ENCODE measurements around the gene OGDHL.
"Not testable (repeated sequence)": the region's sequence is repeated elsewhere in the genome, so short reads cannot be mapped to it uniquely, and the experiment has no call there.

OGDHL gene

GRCh38 chr10:49761789-49762565 lies at the start of gene OGDHL:
TSS of gene OGDHL (minus strand) at chr10:49762323. CDS start at chr10:49758592, 3,731 bp downstream.
- DNase-seq (ENCODE audit: low read depth in 1 of 2, low spot score in 1 of 2) = no peak

- no peak for DNase-seq (ENCODE audit: low read depth in 1 of 2, low spot score in 1 of 2)
These were observed 41.9 kb upstream of the OGDHL start for GRCh38 chr10:49803988-49804387.

- no peak for DNase-seq (ENCODE audit: low read depth in 1 of 2, low spot score in 1 of 2)
These were observed 36.2 kb upstream of the OGDHL start for GRCh38 chr10:49798275-49798674.

DNA sequence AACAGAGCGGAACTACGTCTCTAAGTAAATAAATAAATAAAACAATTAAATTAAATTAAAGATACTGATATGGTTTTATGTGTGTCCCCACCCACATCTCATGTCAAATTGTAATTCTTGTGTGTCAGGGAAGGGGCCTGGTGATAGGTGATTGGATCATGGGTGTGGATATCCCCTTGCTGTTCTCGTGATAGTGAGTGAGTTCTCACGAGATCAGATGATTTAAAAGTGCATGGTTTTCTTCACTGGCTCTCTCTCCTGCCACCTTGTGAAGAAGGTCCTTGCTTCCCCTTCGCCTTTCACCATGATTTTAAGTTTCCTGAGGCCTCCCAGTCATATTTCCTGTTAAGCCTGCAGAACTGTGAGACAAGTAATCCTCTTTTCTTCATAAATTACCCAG lies 29.0 kb upstream of the OGDHL start:
- no peak for DNase-seq (ENCODE audit: low read depth in 1 of 2, low spot score in 1 of 2)

GRCh38 chr10:49784681-49785080 lies 22.6 kb upstream of the OGDHL start:
- no peak for DNase-seq (ENCODE audit: low read depth in 1 of 2, low spot score in 1 of 2)

DNA sequence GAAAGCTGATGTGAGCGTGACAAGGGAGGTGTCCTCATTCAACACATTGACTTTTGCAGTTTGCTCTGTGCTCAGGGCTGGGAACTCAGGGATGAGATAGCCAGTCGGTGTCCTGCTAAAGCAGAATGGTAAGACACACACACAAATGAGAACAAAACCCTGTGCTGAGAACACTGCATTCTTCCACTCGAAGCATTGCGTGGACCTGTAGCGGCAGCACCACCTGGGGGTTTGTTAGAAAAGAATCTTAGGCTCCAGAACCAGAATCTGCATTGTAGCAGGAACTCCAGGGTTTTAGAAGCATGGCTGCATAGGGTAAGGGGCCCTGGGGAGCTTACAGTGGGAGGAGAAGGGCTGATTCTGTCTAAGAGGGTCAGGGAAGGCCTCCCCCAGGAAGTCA lies 21.5 kb upstream of the OGDHL start:
- no peak for DNase-seq (ENCODE audit: low read depth in 1 of 2, low spot score in 1 of 2)

GRCh38 chr10:49781247-49781646 lies 19.1 kb upstream of the OGDHL start:
- no peak for DNase-seq (ENCODE audit: low read depth in 1 of 2, low spot score in 1 of 2)

DNA sequence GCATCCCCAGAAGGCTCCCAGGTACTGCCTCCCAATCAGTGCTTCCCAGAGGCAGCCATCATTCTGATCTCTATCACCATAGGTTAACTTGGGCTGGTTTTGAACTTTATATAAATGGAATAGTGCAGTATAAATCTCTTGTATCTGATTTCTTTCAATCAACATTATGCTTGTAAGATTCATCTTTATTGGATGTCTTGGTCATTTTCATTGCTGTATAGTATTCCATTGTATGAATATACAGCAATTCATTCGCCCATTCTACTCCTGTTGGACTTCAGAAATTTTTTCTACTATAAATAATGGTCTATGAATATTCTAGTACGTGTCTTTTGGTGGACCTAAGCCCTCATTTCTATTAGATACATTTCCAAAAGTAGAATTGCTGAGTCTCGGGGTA lies 16.1 kb upstream of the OGDHL start:
- no peak for DNase-seq (ENCODE audit: low read depth in 1 of 2, low spot score in 1 of 2)

- DNase-seq (ENCODE audit: low read depth in 1 of 2, low spot score in 1 of 2) = no peak
These were observed 14.7 kb upstream of the OGDHL start for GRCh38 chr10:49776851-49777250.

- DNase-seq (ENCODE audit: low read depth in 1 of 2, low spot score in 1 of 2) = no peak
These were observed 12.9 kb upstream of the OGDHL start for GRCh38 chr10:49775014-49775413.

DNA sequence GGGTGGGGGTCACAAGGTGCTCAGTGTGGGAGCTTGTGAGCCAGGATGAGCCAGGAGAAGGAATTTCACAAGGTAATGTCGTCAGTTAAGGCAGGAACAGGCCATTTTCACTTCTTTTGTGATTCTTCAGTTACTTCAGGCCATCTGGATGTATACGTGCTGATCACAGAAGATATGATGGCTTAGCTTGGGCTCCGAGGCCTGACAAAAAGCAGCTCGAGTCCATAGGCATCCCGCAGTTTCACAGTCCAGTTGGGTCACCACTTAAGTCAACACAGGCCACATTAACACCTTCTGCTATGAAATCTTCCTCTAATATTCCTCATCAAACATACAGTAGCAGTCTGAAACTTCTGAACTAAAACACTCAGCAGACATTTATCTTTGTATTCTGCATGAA lies 10.8 kb upstream of the OGDHL start:
- not testable (repeated sequence) for DNase-seq (ENCODE audit: low read depth in 1 of 2, low spot score in 1 of 2)

DNA sequence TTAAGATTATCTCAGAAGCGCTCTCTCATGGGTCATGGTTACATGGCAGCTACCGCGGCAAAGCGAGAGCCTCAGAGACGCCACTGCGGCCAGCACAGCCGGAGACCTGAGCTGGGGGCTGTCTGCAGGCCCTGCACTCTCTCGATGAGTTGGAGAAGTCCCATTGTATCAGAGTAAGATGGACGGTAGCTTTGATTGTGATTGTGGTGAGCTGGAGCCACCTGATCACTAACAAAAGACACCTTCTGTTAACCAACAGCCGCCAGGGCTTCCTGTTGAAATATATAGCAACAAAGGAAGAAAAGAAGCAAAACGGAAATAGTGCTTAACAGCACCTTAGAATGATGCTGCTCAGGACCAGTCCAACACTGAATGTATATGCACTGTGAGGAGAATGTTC lies 8.9 kb upstream of the OGDHL start:
- not testable (repeated sequence) for DNase-seq (ENCODE audit: low read depth in 1 of 2, low spot score in 1 of 2)

- DNase-seq (ENCODE audit: low read depth in 1 of 2, low spot score in 1 of 2) = no peak
These were observed 7.6 kb upstream of the OGDHL start for GRCh38 chr10:49769692-49770091.

- DNase-seq (ENCODE audit: low read depth in 1 of 2, low spot score in 1 of 2) = no peak
These were observed 6.6 kb upstream of the OGDHL start for GRCh38 chr10:49768731-49769130.

DNA sequence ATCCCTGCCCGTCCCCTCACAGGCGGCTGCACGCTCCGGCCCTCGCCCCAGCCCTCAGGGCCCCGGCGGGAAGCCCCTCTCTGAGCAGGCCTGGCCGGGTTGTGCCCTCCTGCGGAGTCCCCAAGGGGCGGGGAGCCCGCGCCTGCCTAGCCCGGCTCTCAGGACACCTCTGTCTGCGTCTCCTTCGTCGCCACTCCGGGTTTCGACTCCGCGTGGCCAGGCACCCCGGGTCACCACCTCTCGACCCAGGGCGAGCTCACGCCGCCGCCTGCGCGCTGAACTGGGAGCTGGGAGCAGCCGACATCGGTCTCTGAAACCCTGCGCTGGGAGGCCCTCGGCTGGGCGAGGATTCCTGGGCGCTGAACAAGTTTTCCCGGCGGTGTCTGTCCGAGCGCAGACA lies 6.2 kb upstream of the OGDHL start:
- no peak for DNase-seq (ENCODE audit: low read depth in 1 of 2, low spot score in 1 of 2)

GRCh38 chr10:49767752-49768151 lies 5.6 kb upstream of the OGDHL start:
- no peak for DNase-seq (ENCODE audit: low read depth in 1 of 2, low spot score in 1 of 2)

- no peak for DNase-seq (ENCODE audit: low read depth in 1 of 2, low spot score in 1 of 2)
These were observed 4.4 kb upstream of the OGDHL start for GRCh38 chr10:49766484-49766883.

DNA sequence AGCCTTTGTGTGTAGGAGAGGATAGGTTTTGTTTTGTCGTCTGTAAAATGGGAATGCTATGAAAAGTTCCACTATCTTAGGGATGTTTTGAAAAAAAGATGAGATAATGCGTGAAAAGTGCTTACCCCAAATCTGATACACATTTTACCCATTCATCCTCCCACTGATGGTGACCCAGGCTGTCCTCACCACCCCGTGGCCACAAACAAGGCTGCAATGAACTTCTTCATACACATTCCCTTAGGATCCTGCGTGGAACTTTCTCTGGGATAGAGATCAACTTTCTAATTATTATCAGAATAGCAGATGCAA lies 399 bp upstream of the OGDHL start:
- DNase-seq (ENCODE audit: low read depth in 1 of 2, low spot score in 1 of 2) = no peak

- no peak for DNase-seq (ENCODE audit: low read depth in 1 of 2, low spot score in 1 of 2)
These were observed 828 bp downstream of the OGDHL start for GRCh38 chr10:49761201-49761788.

- DNase-seq (ENCODE audit: low read depth in 1 of 2, low spot score in 1 of 2) = no peak
These were observed 1.3 kb downstream of the OGDHL start for GRCh38 chr10:49760789-49761188.

DNA sequence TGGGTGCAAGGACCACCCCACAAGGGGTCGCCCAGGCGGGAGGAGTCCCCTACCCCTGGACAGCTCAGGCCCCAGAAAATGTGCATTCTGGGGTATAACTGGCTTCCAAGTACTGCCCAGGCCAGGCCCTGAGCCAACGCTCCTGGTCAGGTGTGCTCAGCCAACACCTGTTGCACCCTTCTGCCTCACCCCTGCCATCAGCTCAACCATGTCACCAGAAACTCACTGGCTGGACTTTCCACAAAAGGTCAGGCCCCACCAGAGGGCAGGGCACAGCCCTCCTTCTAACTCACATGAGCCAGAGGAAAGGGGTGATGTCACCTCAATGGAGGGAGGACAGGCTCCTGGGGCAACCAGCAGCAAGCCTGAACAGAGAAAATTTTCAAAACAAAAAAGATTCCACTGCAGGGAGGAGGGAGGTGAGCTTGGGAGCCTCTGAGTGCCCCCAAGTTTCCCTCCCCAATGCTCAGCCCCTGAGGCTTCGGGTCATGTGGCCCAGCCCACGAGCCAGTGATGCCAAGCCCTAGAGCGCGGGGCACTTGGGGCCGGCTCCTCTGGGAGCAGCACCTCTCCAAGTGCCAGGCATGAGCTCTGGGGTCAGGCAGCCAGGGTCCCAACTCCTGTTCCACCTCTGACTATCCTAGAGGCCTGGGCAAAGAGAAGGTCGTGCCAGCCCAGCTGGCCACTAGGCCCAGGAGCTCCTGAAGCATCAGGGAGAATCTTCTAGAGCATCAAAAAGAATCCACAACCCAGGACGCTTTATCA lies 2.2 kb downstream of the OGDHL start:
- DNase-seq (ENCODE audit: low read depth in 1 of 2, low spot score in 1 of 2) = no peak

GRCh38 chr10:49758249-49758930 lies 3.7 kb downstream of the OGDHL start:
- no peak for DNase-seq (ENCODE audit: low read depth in 1 of 2, low spot score in 1 of 2)

Data from activated T-helper 1 cell treated with anti-CD3 and anti-CD28 coated beads, Interleukin-2, amount 50 U/mL, for 16 hours (primary cell).